Measurements from ENCODE around the gene PIP5K1C.
"Not testable (repeated sequence)": the region's sequence is repeated elsewhere in the genome, so short reads cannot be mapped to it uniquely, and the experiment has no call there.

PIP5K1C gene

GRCh38 chr19:3603121-3603811, 97.0 kb downstream of the PIP5K1C start:
- DNase-seq = no peak

GRCh38 chr19:3601021-3601420, 99.2 kb downstream of the PIP5K1C start:
- no peak for DNase-seq

GRCh38 chr19:3599776-3600187, 100.5 kb downstream of the PIP5K1C start:
- no peak for DNase-seq

- DNase-seq = no peak
Observed at GRCh38 chr19:3595521-3596061, 104.7 kb downstream of the PIP5K1C start.

- DNase-seq = no peak
Observed at GRCh38 chr19:3593156-3593555, 107.1 kb downstream of the PIP5K1C start.

- DNase-seq = no peak
Observed at GRCh38 chr19:3591876-3592613, 108.2 kb downstream of the PIP5K1C start.

GRCh38 chr19:3590991-3591659, 109.1 kb downstream of the PIP5K1C start:
- DNase-seq = no peak

GRCh38 chr19:3589949-3590348, 110.3 kb downstream of the PIP5K1C start:
- DNase-seq = no peak

- DNase-seq = no peak
Observed at GRCh38 chr19:3589439-3589838, 110.8 kb downstream of the PIP5K1C start.

GRCh38 chr19:3586707-3587346, 113.4 kb downstream of the PIP5K1C start:
- DNase-seq = no peak

- DNase-seq = peak in 1 of 56 donors; percentile 13
Observed at GRCh38 chr19:3586127-3586626, 114.1 kb downstream of the PIP5K1C start.

- no peak for DNase-seq
Observed at GRCh38 chr19:3585301-3586126, 114.8 kb downstream of the PIP5K1C start, which contains the start of gene GIPC3. TSS of gene GIPC3 (plus strand) at chr19:3585478. CDS start at chr19:3585598, 120 bp downstream.

GRCh38 chr19:3584036-3584802, 116.0 kb downstream of the PIP5K1C start:
- DNase-seq = not testable (repeated sequence)

GRCh38 chr19:3581792-3582191, 118.5 kb downstream of the PIP5K1C start:
- not testable (repeated sequence) for DNase-seq

Data from nucleus accumbens (tissue), 56 donors.